HS-5 (cell line): ENCODE measurements around the gene ESCO1.

Experiments
- DNase-seq: peaks from one replicate; pipeline ENCODE4 v3.0.0-alpha.2; 2012; ENCODE audit warnings: low read depth

The ESCO1 gene

DNA sequence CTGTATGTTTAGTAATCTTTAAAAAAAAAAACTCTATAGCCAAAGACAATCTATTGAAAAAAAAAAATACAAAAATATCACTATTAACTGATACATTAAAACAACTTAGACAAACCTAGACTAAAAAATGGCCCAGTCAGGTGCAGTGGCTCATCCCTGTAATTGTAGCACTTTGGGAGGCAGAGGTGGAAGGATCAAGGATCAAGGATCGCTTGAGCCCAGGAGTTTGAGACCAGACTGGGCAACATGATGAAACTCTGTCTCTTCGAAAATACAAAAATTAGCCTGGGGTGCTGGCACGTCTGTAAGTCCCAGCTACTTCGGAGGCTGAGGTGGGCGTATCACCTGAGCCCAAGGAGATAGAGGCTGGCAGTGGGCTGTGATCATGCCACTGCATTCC lies 16.1 kb downstream of the ESCO1 start:
- DNase-seq, result no peak

DNA sequence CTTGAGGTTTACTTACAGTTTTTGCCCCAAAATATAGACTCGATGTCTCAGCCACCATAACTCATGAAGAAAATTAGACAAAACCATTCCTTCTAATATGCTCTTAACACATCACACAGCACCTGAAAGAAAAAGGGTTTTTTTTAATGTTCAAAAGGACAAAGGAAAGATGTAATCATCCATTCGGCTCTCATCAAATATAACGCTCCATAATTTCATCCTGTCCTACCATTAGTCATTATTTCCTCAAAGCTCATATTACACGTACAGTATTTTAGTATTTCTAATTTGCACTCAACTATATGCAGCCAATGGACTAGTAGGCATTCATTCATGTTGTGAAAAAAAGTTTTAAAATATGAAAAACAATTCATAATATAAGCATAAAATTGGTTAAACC lies 24.8 kb downstream of the ESCO1 start:
- DNase-seq, result no peak

DNA sequence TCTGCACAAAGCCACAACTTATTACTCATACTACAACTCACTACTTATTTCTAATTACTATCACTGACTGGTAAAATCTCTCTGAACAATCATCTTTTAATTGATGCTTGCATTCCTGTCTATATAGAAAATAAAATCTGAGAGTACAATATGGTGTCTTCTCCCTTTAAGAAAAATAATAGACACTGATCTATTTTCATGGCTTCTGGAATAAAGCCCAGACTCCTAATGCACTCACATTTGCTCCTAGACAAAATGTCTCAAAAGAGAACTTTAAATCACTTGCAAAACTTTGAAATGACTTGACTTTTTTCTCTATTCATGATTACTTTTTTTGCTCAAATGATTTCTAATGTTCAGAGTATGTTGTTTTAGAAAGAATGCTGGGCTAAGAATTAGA lies 28.7 kb downstream of the ESCO1 start:
- DNase-seq, result no peak

DNA sequence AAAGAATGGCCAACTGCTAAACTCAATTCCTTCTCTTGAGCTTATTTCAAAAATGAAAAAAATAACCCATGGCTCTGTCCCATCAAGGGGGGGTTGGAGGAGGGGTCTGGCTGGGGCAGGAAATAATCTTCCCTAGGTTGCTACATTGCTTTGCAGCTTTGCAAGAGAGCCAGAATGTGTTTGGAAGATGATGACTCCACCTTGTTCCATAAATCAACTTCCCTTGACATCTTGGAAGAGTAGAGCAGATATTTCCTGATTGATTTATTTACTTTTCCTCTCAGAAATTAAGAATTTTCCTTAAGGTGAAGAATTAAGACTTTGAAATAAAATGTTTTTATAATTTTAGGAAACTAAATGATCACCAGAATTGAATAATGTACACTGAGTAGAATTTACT lies 41.3 kb downstream of the ESCO1 start:
- no peak for DNase-seq

DNA sequence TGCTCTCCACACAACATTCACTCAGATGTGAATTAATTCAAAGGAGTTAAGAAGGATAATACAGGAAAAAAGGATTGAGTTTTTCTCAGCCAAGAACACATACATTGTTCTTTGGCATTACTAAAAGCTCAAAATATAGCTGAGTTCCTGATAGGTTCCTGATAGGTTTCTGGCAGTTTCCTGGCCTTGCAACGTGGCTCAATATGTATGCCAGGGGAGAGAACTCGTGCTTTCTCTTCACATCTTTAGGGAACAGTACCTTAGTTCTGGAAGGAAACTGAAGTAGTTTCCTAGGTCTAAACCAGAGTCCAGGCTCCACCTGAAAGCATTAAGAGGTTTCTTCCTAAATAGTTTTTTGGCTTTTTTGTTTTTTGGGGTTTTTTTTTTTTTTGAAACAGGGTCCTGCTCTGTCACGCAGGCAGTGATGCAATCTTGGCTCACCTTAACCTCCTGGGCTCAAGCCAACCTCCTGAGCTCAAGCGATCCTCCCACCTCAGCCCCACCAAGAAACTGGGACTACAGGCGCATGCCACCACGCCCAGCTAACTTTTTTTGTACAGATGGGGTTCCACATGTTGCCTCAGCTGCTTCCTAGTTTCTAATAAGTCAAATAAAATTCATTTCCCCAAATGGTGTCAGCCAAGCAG lies 42.8 kb downstream of the ESCO1 start:
- no peak for DNase-seq

DNA sequence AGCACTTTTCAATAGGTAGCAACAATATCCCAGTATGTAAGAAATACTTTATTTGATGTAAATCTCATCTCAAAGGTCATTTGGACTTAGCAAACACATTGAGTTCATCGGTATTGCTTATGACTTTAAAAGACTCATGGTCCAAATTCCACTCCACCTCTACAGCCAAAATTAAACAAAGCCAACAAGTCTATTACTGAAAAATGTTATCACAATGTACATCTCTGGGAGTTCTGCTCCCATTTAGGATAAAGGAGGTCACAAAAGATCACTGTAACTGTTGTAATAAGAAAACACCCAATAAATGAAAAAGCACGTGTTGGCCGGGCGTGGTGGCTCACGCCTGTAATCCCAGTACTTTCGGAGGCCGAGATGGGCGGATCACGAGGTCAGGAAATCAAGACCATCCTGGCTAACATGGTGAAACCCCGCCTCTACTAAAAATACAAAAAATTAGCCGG lies 50.0 kb downstream of the ESCO1 start:
- no peak for DNase-seq

DNA sequence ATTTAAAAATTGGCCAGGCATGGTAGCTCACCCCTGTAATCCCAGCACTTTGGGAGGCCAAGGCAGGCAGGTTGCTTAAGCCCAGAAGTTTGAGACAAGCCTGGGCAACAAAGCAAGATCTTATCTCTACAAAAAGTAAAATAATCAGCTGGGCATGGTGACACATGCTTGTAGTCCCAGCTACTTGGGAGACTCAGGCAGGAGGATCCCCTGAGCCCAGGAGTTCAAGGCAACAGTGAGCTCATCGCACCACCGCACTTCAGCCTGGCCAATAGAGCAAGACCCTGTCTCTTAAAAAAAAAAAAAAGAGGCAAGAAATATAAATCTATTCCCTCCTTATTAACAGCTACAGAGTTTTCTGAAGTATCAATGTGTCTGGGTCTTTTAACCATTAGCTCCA lies 51.9 kb downstream of the ESCO1 start:
- DNase-seq, result no peak

DNA sequence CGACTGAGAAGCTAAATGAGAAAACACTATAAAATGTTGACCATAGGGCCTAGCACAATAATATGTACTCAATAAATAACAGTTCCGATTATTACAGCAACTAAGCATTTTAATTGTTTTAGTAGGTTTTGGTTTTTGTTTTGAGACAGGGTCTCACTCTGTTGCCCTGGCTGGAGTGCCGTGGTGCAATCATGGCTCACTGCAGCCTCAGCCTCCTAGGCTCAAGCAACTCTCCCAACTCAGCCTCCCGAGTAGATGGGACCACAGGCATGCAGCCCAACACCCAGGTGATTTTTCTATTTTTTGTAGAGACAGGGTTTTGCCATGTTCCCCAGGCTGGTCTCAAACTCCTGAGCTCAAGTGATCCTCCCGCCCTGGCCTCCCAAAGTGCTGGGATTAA lies 54.1 kb downstream of the ESCO1 start:
- DNase-seq, result no peak

DNA sequence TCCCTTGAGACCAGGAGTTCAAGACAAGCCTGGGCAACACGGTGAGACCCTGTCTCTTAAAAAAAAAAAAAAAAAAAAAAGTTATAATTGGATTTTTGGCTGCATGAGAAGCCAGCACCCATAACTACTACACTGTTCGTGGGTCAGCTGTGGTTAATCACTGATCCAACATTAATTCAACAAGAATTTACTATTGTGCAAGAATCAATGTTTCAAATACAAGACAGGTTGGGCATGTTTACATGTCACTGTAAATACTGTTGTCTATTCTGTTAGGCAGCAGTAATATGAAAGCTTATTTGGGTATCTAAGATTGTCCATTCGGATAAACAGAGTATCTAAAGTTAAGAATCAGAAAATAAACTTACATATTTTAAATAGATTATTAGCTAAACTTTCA lies 62.3 kb downstream of the ESCO1 start:
- DNase-seq, result no peak

DNA sequence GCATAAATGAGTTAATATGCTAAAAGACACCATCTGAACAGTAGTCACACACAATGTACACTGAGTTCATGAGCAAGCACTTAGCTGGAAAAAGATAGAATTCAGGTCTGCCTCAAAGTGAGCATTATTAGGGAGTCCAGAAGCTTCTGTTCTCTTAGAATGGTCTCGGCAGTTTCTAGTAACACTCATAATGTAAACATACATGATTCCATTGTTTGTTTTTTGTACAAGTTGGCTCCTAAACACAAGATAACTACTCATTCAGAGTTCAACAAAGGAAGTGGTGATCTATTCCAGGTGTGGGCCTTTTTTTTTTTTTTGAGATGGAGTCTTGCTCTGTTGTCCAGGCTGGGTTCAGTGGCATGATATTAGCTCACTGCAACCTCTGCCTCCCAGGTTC lies 66.2 kb downstream of the ESCO1 start:
- DNase-seq, result no peak

DNA sequence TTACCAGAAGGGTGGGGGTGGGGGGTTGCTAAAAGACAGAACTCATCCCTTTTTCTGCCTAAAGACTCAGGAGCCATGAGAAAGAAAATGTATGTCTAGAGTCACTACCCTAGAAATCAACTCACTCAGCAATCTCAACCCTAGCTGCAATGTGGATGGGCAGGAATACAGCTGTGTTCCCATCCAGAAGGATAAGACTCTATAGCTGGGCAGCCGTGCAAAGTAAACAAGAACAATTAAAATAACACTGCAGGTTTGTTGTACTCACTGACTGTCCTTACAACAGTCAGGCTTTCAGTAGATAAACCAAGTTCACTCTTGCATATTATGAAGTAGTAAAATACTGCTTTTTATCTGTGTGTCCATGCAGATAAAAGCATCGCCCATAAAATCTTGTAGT lies 74.0 kb downstream of the ESCO1 start:
- no peak for DNase-seq

DNA sequence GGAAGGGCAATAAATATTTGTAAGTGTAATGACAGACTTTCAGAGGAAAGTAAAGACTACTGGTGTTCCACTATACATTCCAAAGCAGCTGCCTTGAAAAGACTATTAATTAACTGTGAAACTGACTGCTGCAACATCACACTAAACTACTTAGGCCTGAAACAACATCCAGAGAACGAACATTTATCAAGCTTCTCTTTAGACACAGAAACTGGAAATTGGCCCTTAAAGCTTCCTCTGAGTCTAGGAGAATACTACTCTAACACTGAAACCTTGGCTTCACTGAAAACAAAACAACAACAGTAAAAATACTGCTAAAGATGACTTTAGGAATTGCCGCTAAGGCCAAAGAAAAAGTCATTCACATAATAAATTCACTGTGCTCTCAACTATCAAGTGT lies 74.6 kb downstream of the ESCO1 start:
- DNase-seq, result no peak

DNA sequence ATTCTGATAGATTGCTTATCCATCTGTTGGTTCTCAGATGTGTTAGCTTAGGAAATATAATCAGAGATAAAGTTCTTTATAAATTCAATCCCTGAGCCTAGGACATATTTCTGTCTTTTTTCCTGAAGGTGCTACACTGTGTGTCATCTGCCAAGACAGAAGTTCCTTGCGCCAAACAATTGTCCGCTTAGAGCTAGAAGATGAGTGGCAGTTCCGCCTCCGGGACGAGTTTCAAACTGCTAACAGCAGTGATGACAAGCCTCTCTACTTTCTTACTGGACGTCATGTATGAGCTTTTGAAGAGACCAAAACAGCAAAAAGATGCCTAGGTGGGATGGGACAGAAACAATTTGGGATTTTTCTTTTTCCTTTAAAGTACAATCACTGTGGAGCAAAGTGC lies 78.0 kb downstream of the ESCO1 start:
- no peak for DNase-seq

DNA sequence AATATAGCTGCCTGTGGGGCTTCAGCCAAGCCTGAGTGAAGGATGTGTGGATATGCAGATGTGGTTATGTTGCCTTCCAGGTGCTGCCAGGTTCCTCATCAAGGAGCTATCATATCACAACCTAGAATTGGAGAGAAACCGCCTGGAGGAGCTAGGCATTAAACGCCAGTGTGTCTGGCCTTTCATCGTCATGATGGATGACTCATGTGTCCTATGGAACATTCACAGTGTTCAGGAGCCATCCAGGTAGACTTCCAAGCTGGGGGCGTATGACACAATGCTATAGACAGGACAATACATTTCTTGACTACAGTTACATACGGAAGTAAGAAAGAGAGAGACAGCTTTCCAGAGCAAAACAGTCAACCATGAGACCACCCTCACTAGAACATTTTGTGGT lies 86.8 kb downstream of the ESCO1 start:
- no peak for DNase-seq

DNA sequence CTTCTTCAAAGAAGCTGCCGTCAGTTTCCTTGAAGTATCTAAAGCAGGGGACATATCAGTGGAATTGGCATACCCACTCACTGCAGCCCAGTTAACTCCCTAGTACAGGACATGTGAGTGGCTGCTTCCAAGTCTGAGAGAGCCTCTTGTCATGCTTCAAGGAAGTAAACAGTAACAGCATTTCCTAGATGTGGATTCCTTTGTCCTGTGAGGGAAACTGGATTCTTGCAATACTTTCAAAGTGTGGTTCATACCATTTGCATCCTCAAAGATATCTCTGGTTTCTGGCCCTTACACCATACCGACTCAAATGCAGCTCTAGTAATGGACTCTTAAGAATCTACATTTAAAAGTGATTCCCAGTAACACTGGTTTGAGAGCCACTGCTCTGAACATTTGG lies 87.2 kb downstream of the ESCO1 start:
- no peak for DNase-seq

DNA sequence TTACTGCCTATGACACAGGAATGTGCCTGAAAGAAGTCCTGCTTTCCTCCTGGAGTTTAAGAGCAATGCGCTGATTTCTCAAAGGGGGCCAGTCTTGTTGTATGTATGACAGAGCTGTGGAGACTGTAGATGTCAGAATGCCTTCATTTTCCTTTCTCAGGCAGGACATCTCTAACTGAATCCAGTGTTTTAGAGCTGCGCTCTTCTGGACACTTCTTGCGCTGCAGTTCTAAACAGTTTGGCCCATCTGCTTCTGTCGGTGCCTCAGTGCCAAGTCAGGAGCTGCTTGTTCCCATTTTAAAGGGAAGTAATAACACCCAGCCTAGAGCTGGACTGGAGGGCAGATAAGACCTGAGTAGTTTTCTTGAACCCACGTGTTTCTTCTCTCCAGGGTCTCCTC lies 91.4 kb downstream of the ESCO1 start:
- no peak for DNase-seq

DNA sequence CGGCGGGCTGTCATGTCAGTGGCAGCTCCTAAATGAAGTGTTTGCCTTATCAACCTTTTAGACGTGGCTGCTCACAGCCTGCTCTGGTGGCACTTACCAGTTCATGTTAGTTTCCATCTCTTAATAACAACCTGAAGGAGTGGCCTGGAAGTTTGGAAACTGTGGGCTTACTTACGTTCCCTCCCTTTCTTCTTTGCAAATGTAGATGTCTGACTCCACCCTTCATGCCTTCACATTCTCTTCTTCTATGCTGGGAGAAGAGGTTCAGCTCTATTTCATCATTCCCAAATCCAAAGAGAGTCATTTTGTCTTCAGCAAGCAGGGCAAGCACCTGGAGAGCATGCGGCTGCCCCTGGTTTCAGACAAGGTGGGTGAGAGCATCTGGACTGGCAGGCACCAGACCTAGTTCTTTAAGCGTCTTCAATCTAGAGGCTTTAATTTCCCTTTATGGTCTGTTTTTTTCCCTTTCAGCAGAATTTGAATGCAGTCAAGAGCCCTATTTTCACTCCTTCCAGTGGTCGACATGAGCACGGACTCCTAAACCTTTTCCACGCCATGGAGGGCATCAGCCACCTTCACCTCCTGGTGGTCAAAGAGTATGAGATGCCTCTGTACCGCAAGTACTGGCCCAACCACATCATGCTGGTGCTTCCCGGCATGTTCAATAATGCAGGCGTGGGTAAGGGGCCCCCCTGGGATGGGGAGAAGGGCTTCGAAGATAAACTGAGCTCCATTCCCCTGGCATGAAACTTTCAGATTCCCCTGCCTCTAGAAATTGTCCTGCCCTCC lies 92.4 kb downstream of the ESCO1 start:
- no peak for DNase-seq

DNA sequence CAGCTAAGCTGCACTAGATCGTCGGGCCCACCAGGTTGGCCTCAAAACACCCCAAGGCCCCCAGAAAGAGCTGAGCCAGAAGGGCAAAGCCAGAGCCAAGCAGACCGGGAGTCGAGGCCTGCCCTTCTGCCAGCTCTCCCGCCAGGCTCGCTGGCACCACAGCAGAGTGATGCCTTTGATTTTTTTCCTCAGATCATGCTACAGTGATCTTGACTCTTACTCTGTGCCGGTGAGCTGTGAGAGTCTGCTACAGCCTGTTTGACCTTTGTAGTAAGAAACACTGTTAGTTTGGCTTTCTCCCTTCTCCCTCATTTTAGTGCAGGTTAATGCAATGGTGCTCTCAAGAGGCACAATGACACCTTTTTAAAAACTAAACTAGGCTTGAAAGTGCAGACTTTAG lies 97.8 kb downstream of the ESCO1 start:
- no peak for DNase-seq

DNA sequence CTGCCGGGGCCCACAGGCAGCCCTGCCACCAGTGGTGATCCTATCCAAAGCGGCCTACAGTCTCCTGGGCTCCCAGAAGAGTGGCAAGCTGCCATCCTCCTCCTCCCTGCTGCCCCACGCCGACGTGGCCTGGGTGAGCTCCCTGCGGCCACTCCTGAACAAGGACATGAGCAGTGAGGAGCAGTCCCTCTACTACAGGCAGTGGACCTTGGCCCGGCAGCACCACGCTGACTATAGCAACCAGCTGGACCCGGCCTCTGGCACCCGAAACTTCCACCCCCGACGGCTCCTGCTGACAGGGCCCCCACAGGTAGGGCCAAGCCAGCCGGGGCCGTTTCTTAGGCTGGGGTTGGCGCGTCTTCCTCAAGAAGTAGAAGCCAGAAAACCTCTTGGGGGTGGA lies 100.5 kb downstream of the ESCO1 start:
- no peak for DNase-seq

DNA sequence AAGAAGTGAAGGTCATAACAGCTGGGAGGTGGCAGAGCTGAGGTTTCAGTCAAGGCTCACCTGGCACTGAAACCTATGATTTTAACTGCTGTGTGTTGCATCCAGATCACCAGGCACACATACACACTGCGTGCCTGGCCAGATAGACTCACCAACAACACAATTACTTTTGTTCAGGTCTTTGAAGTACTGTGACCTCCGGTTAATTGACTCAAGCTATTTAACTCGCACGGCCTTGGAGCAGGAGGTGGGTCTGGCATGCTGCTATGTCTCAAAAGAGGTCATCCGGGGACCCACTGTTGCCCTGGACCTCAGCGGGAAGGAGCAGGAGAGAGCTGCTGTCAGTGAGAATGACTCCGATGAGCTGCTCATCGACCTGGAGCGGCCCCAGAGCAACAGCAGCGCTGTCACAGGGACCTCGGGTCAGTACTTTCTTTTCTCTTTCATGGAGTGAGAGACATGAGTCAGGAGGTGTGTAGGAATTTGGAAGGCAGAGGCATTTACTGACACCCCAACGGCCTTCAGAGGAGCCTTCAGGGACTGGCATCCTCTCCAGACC lies 104.1 kb downstream of the ESCO1 start:
- DNase-seq, result no peak

DNA sequence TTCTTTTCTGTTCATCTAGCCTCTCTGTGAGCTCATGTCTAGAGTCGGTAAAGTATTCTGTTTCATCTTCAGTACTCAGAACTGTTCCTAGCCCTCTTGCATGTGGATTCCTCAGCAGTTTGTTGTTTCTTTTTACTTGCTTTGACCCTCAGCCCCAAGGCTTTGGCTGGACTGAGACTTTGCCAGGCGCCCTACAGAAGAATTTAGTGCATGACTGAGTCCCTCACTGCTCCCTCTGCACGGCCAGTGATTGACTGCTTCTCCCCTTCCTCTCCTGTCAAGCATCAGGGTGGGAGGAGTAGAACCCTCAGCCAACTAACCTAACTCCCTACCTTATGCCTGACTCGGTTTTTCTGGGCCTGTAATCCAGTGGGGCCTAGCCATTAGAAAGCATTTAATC lies 109.8 kb downstream of the ESCO1 start:
- no peak for DNase-seq

DNA sequence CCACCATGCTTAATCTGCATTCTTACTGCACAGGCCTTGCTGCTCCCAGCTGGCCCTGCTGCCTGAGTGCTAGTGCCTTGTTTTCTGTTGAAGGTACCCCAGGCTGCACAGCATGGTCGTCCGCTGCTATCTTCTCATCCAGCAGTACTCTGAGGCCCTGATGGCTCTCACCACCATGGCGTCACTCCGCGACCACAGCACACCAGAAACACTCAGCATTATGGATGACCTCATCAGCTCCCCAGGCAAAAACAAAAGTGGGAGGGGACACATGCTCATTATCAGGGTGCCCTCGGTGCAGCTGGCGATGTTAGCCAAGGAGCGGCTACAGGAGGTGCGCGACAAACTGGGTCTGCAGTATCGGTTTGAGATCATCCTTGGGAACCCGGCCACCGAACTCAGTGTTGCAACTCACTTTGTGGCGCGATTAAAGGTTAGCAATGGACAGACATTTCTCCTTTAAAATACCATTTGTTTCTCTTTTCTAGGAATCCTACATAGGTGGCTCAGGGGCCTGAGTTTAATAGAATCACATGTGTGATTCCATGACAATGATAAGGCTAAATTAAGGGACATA lies 110.5 kb downstream of the ESCO1 start:
- no peak for DNase-seq

DNA sequence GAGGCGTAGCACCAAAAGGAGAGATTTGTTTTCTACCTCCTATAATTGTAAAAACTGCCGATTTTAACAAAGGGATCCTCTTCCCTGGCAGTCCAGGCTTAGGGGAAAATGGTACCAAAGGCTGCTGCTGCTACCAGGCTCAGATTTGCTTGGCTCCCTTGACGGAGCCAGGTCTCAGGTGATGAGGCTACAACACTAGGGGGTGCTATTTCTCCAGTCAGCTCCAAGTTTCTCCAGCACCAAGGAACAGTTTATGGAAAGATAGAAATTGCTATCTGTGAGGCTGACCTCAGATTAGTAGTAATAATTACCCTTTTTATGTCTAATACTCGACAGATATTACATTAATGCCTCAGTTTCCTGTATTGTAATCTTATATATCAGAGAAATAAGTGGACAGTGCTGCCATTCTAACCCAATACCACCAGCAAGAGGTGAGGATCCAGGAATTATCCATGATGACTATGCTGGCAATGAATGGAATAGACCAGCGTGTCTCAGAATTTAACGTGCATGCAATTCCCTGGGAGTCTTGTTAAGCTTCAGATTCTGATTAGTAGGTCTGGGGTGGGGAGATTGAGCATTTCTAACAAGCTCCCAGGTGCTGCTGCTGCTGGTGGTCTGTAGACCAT lies 111.3 kb downstream of the ESCO1 start:
- DNase-seq, result no peak
